ENCODE measurements around the gene SH3RF2.

GRCh38 chr5:145925803-145926202, 10.6 kb upstream of the SH3RF2 start:
- TF ChIP-seq CTCF (IDR thresholded peaks at IDR 0.05) = no peak
- TF ChIP-seq EZH2 (IDR thresholded peaks at IDR 0.05; ENCODE audit: borderline replicate concordance, insufficient read depth, low read depth, low read length, poor library complexity, severe bottlenecking) = no peak

Data from B cell (primary cell).